Thoracic aorta (tissue), 2 donors: ENCODE results near the gene OTOG. TPM values are rescaled to one million over a fixed set of nuclear protein-coding genes. Genes with fewer than 3 reads are reported as not detected.

Experiments used
- ATAC-seq: fragments of 150-250 bp; one replicate; pipeline ENCODE4 v1.8.0; 2017; ENCODE audit warnings: low read depth; ENCODE audit not compliant: insufficient number of reproducible peaks, low FRiP score
- DNase-seq: peaks from one replicate; pipeline ENCODE4 v3.0.0-alpha.2; 2020; ENCODE audit warnings: low spot score
- H3K27ac ChIP-seq, 2 donors: fragments of 200-600 bp; sonication (generic); 1 replicate in 1 of 2; 2 replicates in 1 of 2; pipeline ENCODE4 v1.5.1; 2016; ENCODE audit warnings: mild to moderate bottlenecking in 2 of 2, moderate library complexity in 2 of 2
- H3K27me3 ChIP-seq: fragments of 200-600 bp; sonication (generic); replicated peaks from 2 replicates; pipeline ENCODE4 v1.6.0; 2016; ENCODE audit warnings: mild to moderate bottlenecking; ENCODE audit not compliant: insufficient read depth
- H3K36me3 ChIP-seq: fragments of 200-600 bp; sonication (generic); one replicate; pipeline ENCODE4 v1.5.1; 2016
- H3K4me1 ChIP-seq, 2 donors: fragments of 200-600 bp; sonication (generic); 1 replicate in 1 of 2; 2 replicates in 1 of 2; pipeline versions ENCODE4 v1.5.1 to v1.6.0; 2016; ENCODE audit warnings: low read depth in 2 of 2, mild to moderate bottlenecking in 1 of 2; ENCODE audit not compliant: control insufficient read depth in 1 of 2
- H3K4me3 ChIP-seq: fragments of 200-600 bp; sonication (generic); 2 replicates; pipeline ENCODE4 v1.5.1; 2016; ENCODE audit warnings: mild to moderate bottlenecking
- H3K9me3 ChIP-seq: fragments of 200-600 bp; sonication (generic); 2 replicates; pipeline ENCODE4 v1.5.1; 2016
- CTCF ChIP-seq: fragments of 200-600 bp; sonication (generic); IDR thresholded peaks from one replicate; pipeline ENCODE4 v1.5.1; 2019; ENCODE audit warnings: antibody characterized with exemption
- total RNA-seq, 2 donors: library from RNA; depleted of rRNA; stranded (reverse); fragments of >200 nt; gene quantifications; one replicate each; pipeline versions ENCODE4 v1.1.0 to v1.2.3, GENCODE V29; 2016

The OTOG gene
- total RNA-seq, 2 donors from 2014 or later = not detected

- H3K27me3 ChIP-seq = no peaks in the 10 kb centered on the region
- TF ChIP-seq CTCF = no peak
- peaks cover 9% of the 10 kb centered on the region for H3K9me3 ChIP-seq
- H3K4me3 ChIP-seq = no peak overlapping the region
- no peaks in the 10 kb centered on the region for H3K36me3 ChIP-seq
- no peaks in the 10 kb centered on the region for H3K4me1 ChIP-seq
- DNase-seq (no peak), ATAC-seq (no peak)
- no peak overlapping the region for H3K27ac ChIP-seq
Measured at GRCh38 chr11:17658211-17658610, 111.2 kb downstream of the OTOG start.

- TF ChIP-seq CTCF = no peak
- Histone ChIP-seq H3K9me3 (no peaks in the 10 kb centered on the region), H3K4me3 (no peak overlapping the region), H3K27ac (no peak overlapping the region), H3K27me3 (no peaks in the 10 kb centered on the region), H3K36me3 (no peaks in the 10 kb centered on the region), H3K4me1 (no peaks in the 10 kb centered on the region)
- DNase-seq (no peak), ATAC-seq (no peak)
Measured at GRCh38 chr11:17668166-17668565, 121.1 kb downstream of the OTOG start.

- no peak for DNase-seq
- H3K9me3 ChIP-seq = peaks cover 9% of the 10 kb centered on the region
- ATAC-seq = no peak
- no peaks in the 10 kb centered on the region for H3K36me3 ChIP-seq
- H3K4me1 ChIP-seq = no peaks in the 10 kb centered on the region
- no peak overlapping the region for H3K4me3 ChIP-seq
- no peak for TF ChIP-seq CTCF
- H3K27ac ChIP-seq = no peak overlapping the region
- no peaks in the 10 kb centered on the region for H3K27me3 ChIP-seq
Measured at GRCh38 chr11:17672469-17672868, 125.4 kb downstream of the OTOG start.

- Histone ChIP-seq H3K36me3 (no peaks in the 10 kb centered on the region), H3K9me3 (peaks cover 13% of the 10 kb centered on the region), H3K27me3 (no peaks in the 10 kb centered on the region), H3K27ac (no peak overlapping the region), H3K4me3 (no peak overlapping the region), H3K4me1 (no peaks in the 10 kb centered on the region)
- DNase-seq (no peak), ATAC-seq (no peak)
- no peak for TF ChIP-seq CTCF
Measured at GRCh38 chr11:17673951-17674350, 126.9 kb downstream of the OTOG start.

GRCh38 chr11:17682848-17683247 lies 135.8 kb downstream of the OTOG start:
- no peaks in the 10 kb centered on the region for H3K4me1 ChIP-seq
- H3K4me3 ChIP-seq = no peak overlapping the region

More at GRCh38 chr11:17682848-17683247, 135.8 kb downstream of the OTOG start:
- ATAC-seq (no peak), DNase-seq (no peak)
- Histone ChIP-seq H3K27ac (no peak overlapping the region), H3K36me3 (no peaks in the 10 kb centered on the region), H3K27me3 (no peaks in the 10 kb centered on the region), H3K9me3 (peaks cover 4% of the 10 kb centered on the region)
- TF ChIP-seq CTCF = no peak
